Neural cell (in vitro differentiated cells): ENCODE measurements around the gene PBRM1.

Experiments used
- EZH2 ChIP-seq: fragments of 200-600, 300-800 bp; shearing (Covaris generic), sonication (generic); IDR thresholded peaks from 2 replicates; pipeline ENCODE4 v1.6.1; 2014; ENCODE audit warnings: antibody characterized with exemption, low read length, borderline replicate concordance, mild to moderate bottlenecking; ENCODE audit not compliant: insufficient read depth, poor library complexity, severe bottlenecking
- TF ChIP-seq, protein P1 (sequence below): fragments of 450-650 bp; IDR thresholded peaks from 2 replicates; pipeline ENCODE4 v1.5.1; 2014; ENCODE audit warnings: antibody characterized with exemption, mild to moderate bottlenecking, moderate library complexity; ENCODE audit not compliant: poor library complexity, severe bottlenecking

DNA sequence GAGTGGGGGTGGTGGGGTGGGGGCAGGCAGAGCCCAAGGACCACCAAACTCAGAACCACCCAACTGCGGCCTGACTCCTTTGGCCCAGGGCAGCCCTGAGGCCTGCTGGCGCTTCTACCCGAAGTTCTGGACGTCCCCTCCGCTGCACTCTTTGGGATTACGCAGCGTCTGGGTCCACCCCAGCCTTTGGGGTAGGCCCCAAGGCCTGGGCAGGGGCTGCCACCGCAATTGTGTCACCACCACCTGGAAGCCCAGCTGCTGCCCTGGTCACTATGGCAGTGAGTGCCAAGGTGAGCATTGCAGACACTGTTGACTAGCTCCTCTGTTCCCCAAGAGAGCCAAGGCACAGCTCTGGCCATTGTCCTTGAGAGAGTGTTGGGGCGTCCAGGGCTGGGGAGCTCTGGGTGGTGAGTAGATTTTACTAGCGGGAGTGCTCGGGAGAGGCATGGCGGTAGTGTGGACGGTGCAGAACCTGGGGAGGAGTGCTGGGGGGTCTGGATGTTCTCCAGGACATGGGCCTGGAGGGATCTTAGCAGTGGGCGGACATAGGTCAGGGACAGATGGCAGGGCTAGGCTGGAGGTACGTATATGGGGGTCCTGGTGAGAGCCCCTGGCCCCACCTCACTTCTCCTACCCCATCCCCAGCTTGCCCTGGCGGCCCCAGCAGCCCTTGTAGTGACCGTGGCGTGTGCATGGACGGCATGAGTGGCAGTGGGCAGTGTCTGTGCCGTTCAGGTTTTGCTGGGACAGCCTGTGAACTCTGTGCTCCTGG, 164.8 kb downstream of the PBRM1 start:
- TF ChIP-seq, protein P1, sequence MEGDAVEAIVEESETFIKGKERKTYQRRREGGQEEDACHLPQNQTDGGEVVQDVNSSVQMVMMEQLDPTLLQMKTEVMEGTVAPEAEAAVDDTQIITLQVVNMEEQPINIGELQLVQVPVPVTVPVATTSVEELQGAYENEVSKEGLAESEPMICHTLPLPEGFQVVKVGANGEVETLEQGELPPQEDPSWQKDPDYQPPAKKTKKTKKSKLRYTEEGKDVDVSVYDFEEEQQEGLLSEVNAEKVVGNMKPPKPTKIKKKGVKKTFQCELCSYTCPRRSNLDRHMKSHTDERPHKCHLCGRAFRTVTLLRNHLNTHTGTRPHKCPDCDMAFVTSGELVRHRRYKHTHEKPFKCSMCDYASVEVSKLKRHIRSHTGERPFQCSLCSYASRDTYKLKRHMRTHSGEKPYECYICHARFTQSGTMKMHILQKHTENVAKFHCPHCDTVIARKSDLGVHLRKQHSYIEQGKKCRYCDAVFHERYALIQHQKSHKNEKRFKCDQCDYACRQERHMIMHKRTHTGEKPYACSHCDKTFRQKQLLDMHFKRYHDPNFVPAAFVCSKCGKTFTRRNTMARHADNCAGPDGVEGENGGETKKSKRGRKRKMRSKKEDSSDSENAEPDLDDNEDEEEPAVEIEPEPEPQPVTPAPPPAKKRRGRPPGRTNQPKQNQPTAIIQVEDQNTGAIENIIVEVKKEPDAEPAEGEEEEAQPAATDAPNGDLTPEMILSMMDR = no peak
- TF ChIP-seq EZH2 = no peak
